ENCODE results near the gene UNC13B. TPM values are rescaled to one million over a fixed set of nuclear protein-coding genes. Genes with fewer than 3 reads are reported as not detected.

Gene UNC13B
- total RNA-seq, 1 experiment from 2014 or later: 9.8 TPM

- no peaks in the 10 kb centered on the region for H3K36me3 ChIP-seq (ENCODE audit: low read depth, low read length)
- DNase-seq (peak; percentile 1), ATAC-seq (no peak)
- no peaks in the 10 kb centered on the region for H3K79me2 ChIP-seq (ENCODE audit: low read length)
- POLR2A ChIA-PET (ENCODE audit: unreplicated experiment): no interaction called here
- H3F3A ChIP-seq (ENCODE audit: low read length, unreplicated experiment): no peaks in the 10 kb centered on the region
- H3K4me1 ChIP-seq (ENCODE audit: insufficient read depth, low read length): peaks cover 12% of the 10 kb centered on the region; the same call in 1 of the 2 replicates
- no peak overlapping the region for H3K27ac ChIP-seq (ENCODE audit: low read length)
- TF ChIP-seq CTCF (conservative IDR thresholded peaks at IDR 0.05; ENCODE audit: low read depth, low read length) (no peak), EZH2phosphoT487 (IDR thresholded peaks at IDR 0.05; ENCODE audit: borderline replicate concordance, low read length) (no peak), EZH2 (IDR thresholded peaks at IDR 0.05; ENCODE audit: low read length, unreplicated experiment) (no peak)
- no TSS peak for BruUV-seq (replicated peaks)
- CTCF ChIA-PET: interaction anchor here (0.6 kb wide), 1 partner anchor 68 kb away, joined by 5 read pairs; no protein-coding TSS in a partner anchor
- H3K4me3 ChIP-seq (ENCODE audit: low read length): no peak overlapping the region
- H3K9ac ChIP-seq (ENCODE audit: low read length): no peak overlapping the region
- no peaks in the 10 kb centered on the region for H3K27me3 ChIP-seq (ENCODE audit: low read length)
- H3K9me3 ChIP-seq (ENCODE audit: low read length): no peaks in the 10 kb centered on the region
- H2AFZ ChIP-seq (ENCODE audit: low read length): no peak overlapping the region
- no peak overlapping the region for H3K4me2 ChIP-seq (ENCODE audit: low read length)
- no peaks in the 10 kb centered on the region for H4K20me1 ChIP-seq (ENCODE audit: low read length)
- no peaks in the 10 kb centered on the region for H3K9me2 ChIP-seq (replicated peaks; ENCODE audit: low read length)
- intact Hi-C loops (cut with micrococcal nuclease): no loop called here
These were observed 68.0 kb downstream of the UNC13B start for GRCh38 chr9:35229779-35230143.

- Histone ChIP-seq H3K27ac (ENCODE audit: low read length) (no peak overlapping the region), H3K79me2 (ENCODE audit: low read length) (no peaks in the 10 kb centered on the region), H2AFZ (ENCODE audit: low read length) (no peak overlapping the region), H3K36me3 (ENCODE audit: low read depth, low read length) (no peaks in the 10 kb centered on the region), H3K9me3 (ENCODE audit: low read length) (no peaks in the 10 kb centered on the region), H3K4me3 (ENCODE audit: low read length) (no peak overlapping the region), H3K4me2 (ENCODE audit: low read length) (no peak overlapping the region), H3K27me3 (ENCODE audit: low read length) (no peaks in the 10 kb centered on the region), H3K9me2 (replicated peaks; ENCODE audit: low read length) (no peaks in the 10 kb centered on the region), H3F3A (ENCODE audit: low read length, unreplicated experiment) (no peaks in the 10 kb centered on the region), H3K9ac (ENCODE audit: low read length) (no peak overlapping the region), H3K4me1 (ENCODE audit: insufficient read depth, low read length) (peaks cover 12% of the 10 kb centered on the region; the same call in 1 of the 2 replicates), H4K20me1 (ENCODE audit: low read length) (no peaks in the 10 kb centered on the region)
- no TSS peak for BruUV-seq (replicated peaks)
- ATAC-seq (no peak), DNase-seq (no peak)
- intact Hi-C loops (cut with micrococcal nuclease): no loop called here
- ChIA-PET POLR2A (ENCODE audit: unreplicated experiment) (no interaction called here), CTCF (no interaction called here)
- no peak for TF ChIP-seq CTCF (conservative IDR thresholded peaks at IDR 0.05; ENCODE audit: low read depth, low read length)
- TF ChIP-seq EZH2 (IDR thresholded peaks at IDR 0.05; ENCODE audit: low read length, unreplicated experiment): no peak
- no peak for TF ChIP-seq EZH2phosphoT487 (IDR thresholded peaks at IDR 0.05; ENCODE audit: borderline replicate concordance, low read length)
These were observed 71.2 kb downstream of the UNC13B start for GRCh38 chr9:35232867-35233544.

- CTCF ChIA-PET: no interaction called here
- Histone ChIP-seq H3K27ac (ENCODE audit: low read length) (no peak overlapping the region), H3K79me2 (ENCODE audit: low read length) (no peaks in the 10 kb centered on the region), H3F3A (ENCODE audit: low read length, unreplicated experiment) (no peaks in the 10 kb centered on the region), H3K27me3 (ENCODE audit: low read length) (no peaks in the 10 kb centered on the region), H4K20me1 (ENCODE audit: low read length) (no peaks in the 10 kb centered on the region), H3K4me3 (ENCODE audit: low read length) (no peak overlapping the region), H3K9me3 (ENCODE audit: low read length) (no peaks in the 10 kb centered on the region), H3K9me2 (replicated peaks; ENCODE audit: low read length) (no peaks in the 10 kb centered on the region), H3K4me1 (ENCODE audit: insufficient read depth, low read length) (no peaks in the 10 kb centered on the region), H3K9ac (ENCODE audit: low read length) (no peak overlapping the region), H3K36me3 (ENCODE audit: low read depth, low read length) (no peaks in the 10 kb centered on the region), H2AFZ (ENCODE audit: low read length) (no peak overlapping the region), H3K4me2 (ENCODE audit: low read length) (no peak overlapping the region)
- no TSS peak for BruUV-seq (replicated peaks)
- TF ChIP-seq EZH2phosphoT487 (IDR thresholded peaks at IDR 0.05; ENCODE audit: borderline replicate concordance, low read length) (no peak), CTCF (conservative IDR thresholded peaks at IDR 0.05; ENCODE audit: low read depth, low read length) (no peak), EZH2 (IDR thresholded peaks at IDR 0.05; ENCODE audit: low read length, unreplicated experiment) (no peak)
- POLR2A ChIA-PET (ENCODE audit: unreplicated experiment): no interaction called here
- DNase-seq: no peak
- intact Hi-C loops (cut with micrococcal nuclease): no loop called here
- ATAC-seq: no peak
These were observed 74.9 kb downstream of the UNC13B start for GRCh38 chr9:35236692-35237091.
